ENCODE results near the gene ADAMTS18.

Gene ADAMTS18

GRCh38 chr16:77324729-77325128 lies 110.1 kb downstream of the ADAMTS18 start:
- H3K27me3 ChIP-seq (ENCODE audit: insufficient read depth, poor library complexity, severe bottlenecking): no peaks in the 10 kb centered on the region
- H3K4me3 ChIP-seq (replicated peaks; ENCODE audit: insufficient read depth, low read length): no peak overlapping the region
- no peak for DNase-seq (ENCODE audit: low read depth in 1 of 2, low spot score in 1 of 2)
- no peak overlapping the region for H3K27ac ChIP-seq (replicated peaks)
- no peak for TF ChIP-seq REST (IDR thresholded peaks at IDR 0.05; ENCODE audit: insufficient replicate concordance, low read depth)
- no peak for TF ChIP-seq POLR2AphosphoS5 (IDR thresholded peaks at IDR 0.05; ENCODE audit: low read depth)
- TF ChIP-seq SPI1 (IDR thresholded peaks at IDR 0.05; ENCODE audit: borderline replicate concordance, low read depth): no peak

- no peak overlapping the region for H3K4me3 ChIP-seq (replicated peaks; ENCODE audit: insufficient read depth, low read length)
Measured at GRCh38 chr16:77323695-77324094, 111.1 kb downstream of the ADAMTS18 start.

GRCh38 chr16:77322757-77323156 lies 112.1 kb downstream of the ADAMTS18 start:
- no peak overlapping the region for H3K4me3 ChIP-seq (replicated peaks; ENCODE audit: insufficient read depth, low read length)
- no peaks in the 10 kb centered on the region for H3K27me3 ChIP-seq (ENCODE audit: insufficient read depth, poor library complexity, severe bottlenecking)
- TF ChIP-seq REST (IDR thresholded peaks at IDR 0.05; ENCODE audit: insufficient replicate concordance, low read depth): no peak
- no peak for TF ChIP-seq POLR2AphosphoS5 (IDR thresholded peaks at IDR 0.05; ENCODE audit: low read depth)
- TF ChIP-seq GABPA (IDR thresholded peaks at IDR 0.05; ENCODE audit: low read depth): no peak
- TF ChIP-seq SPI1 (IDR thresholded peaks at IDR 0.05; ENCODE audit: borderline replicate concordance, low read depth): no peak
- TF ChIP-seq CTCF (IDR thresholded peaks at IDR 0.05; ENCODE audit: insufficient read depth, low read length): no peak
- DNase-seq (ENCODE audit: low read depth in 1 of 2, low spot score in 1 of 2): no peak
- no peak overlapping the region for H3K27ac ChIP-seq (replicated peaks)

More at GRCh38 chr16:77323695-77324094, 111.1 kb downstream of the ADAMTS18 start:
- TF ChIP-seq GABPA (IDR thresholded peaks at IDR 0.05; ENCODE audit: low read depth) (no peak), REST (IDR thresholded peaks at IDR 0.05; ENCODE audit: insufficient replicate concordance, low read depth) (no peak), SPI1 (IDR thresholded peaks at IDR 0.05; ENCODE audit: borderline replicate concordance, low read depth) (no peak), CTCF (IDR thresholded peaks at IDR 0.05; ENCODE audit: insufficient read depth, low read length) (no peak), POLR2AphosphoS5 (IDR thresholded peaks at IDR 0.05; ENCODE audit: low read depth) (no peak)
- Histone ChIP-seq H3K27me3 (ENCODE audit: insufficient read depth, poor library complexity, severe bottlenecking) (no peaks in the 10 kb centered on the region), H3K27ac (replicated peaks) (no peak overlapping the region)
- no peak for DNase-seq (ENCODE audit: low read depth in 1 of 2, low spot score in 1 of 2)
